ENCODE data around the gene CTXND2. TPM values are rescaled to one million over a fixed set of nuclear protein-coding genes. Genes with fewer than 3 reads are reported as not detected.
"Not testable (repeated sequence)": the region's sequence is repeated elsewhere in the genome, so short reads cannot be mapped to it uniquely, and the experiment has no call there.

Gene CTXND2
- total and polyA plus RNA-seq, 2 of the 8 experiments (the other 6 are each of a cell fraction or from before 2014, with no cell fraction given), result not detected

GRCh38 chr1:150899795-150900194, 12.9 kb downstream of the CTXND2 start:
- H3K4me2 ChIP-seq (ENCODE audit: insufficient read depth in 1 of 2, low read depth in 2 of 2, low read length in 2 of 2); H3K18ac ChIP-seq (ENCODE audit: extremely low read depth, low read length); H2BK5ac ChIP-seq (ENCODE audit: low read depth, low read length); H2AK5ac ChIP-seq (ENCODE audit: low read depth, low read length); H2BK15ac ChIP-seq (ENCODE audit: low read length); H2BK120ac ChIP-seq (replicated peaks; ENCODE audit: low read depth, low read length); H3K9ac ChIP-seq (replicated peaks in 1 of 4; ENCODE audit: extremely low read depth in 1 of 4, low read depth in 3 of 4, low read length in 3 of 4); H3K23me2 ChIP-seq (ENCODE audit: low read depth, low read length); H3K79me2 ChIP-seq (ENCODE audit: control insufficient read depth in 1 of 2, insufficient read depth in 2 of 2, low read length in 2 of 2); CTCF ChIA-PET (ENCODE audit: partially characterized antibody); H3K9me3 ChIP-seq (ENCODE audit: insufficient read depth in 2 of 2, low read depth in 1 of 2, low read length in 1 of 2); H2BK12ac ChIP-seq (ENCODE audit: low read depth, low read length); H3K79me1 ChIP-seq (ENCODE audit: low read depth, low read length); H4K5ac ChIP-seq (ENCODE audit: insufficient read length, low read depth, low read length); H2BK20ac ChIP-seq (ENCODE audit: low read length); H3K56ac ChIP-seq (replicated peaks; ENCODE audit: insufficient read length, low read depth, low read length); H3K36me3 ChIP-seq (ENCODE audit: control insufficient read depth in 2 of 4, insufficient read depth in 4 of 4, low read length in 3 of 4); DNase-seq (ENCODE audit: low read depth in 1 of 2, low spot score in 2 of 2); H3K4me1 ChIP-seq (replicated peaks in 1 of 4; ENCODE audit: control insufficient read depth in 3 of 4, insufficient read depth in 4 of 4, low read length in 3 of 4); H4K20me1 ChIP-seq (replicated peaks in 1 of 2; ENCODE audit: control insufficient read depth in 1 of 2, insufficient read depth in 2 of 2, low read length in 2 of 2); H3K27me3 ChIP-seq (replicated peaks in 1 of 4; ENCODE audit: control insufficient read depth in 3 of 4, extremely low read depth in 1 of 4, insufficient read depth in 3 of 4, low read length in 3 of 4); H3K4me3 ChIP-seq (ENCODE audit: extremely low read depth in 1 of 4, insufficient read depth in 2 of 4, low read depth in 3 of 4, low read length in 4 of 4); FAIRE-seq; H3K23ac ChIP-seq (ENCODE audit: insufficient read length); H3K14ac ChIP-seq (ENCODE audit: insufficient read length); H3K27ac ChIP-seq (ENCODE audit: low read depth, low read length); H4K8ac ChIP-seq (ENCODE audit: extremely low read depth, insufficient read depth, low read length); H4K91ac ChIP-seq (replicated peaks; ENCODE audit: insufficient read length, low read length); H3K4ac ChIP-seq (replicated peaks; ENCODE audit: insufficient read length, low read depth, low read length): not testable (repeated sequence)
- 0 out of 2 replicates have a peak, but pooled peaks have one; percentile 34 for TF ChIP-seq SRF (IDR thresholded peaks at IDR 0.05; ENCODE audit: low read depth, low read length)
- 98% methylated on average over 8 of the region's 8 CpGs; no CpG with 5 or more reads in 1 of the 2 experiments for WGBS, 2 experiments (ENCODE audit: extremely low coverage in 1 of 2, insufficient coverage in 1 of 2, insufficient read length in 1 of 2, insufficient replicate concordance in 2 of 2, low coverage in 1 of 2, low lambda C conversion rate in 2 of 2, missing lambda C conversion rate in 1 of 2)
- peak overlapping the region; percentile 57; the same call in 1 of the 2 replicates for H2AFZ ChIP-seq (ENCODE audit: low read length)
- POLR2A ChIA-PET (ENCODE audit: partially characterized antibody), result interaction anchor here (1.7 kb wide), 1 partner anchor 26 kb away, joined by 5 read pairs; the partner anchor contains the start of gene SETDB1

Measured in H1 (cell line).